Stimulated activated CD4-positive, alpha-beta T cell treated with anti-CD3 and anti-CD28 coated beads, Interleukin-2, amount 100 ng/mL, for 24 hours (primary cell): Measurements from ENCODE around the gene GIMAP1.
"Not testable (repeated sequence)": the region's sequence is repeated elsewhere in the genome, so short reads cannot be mapped to it uniquely, and the experiment has no call there.

Experiments used
- DNase-seq, 2 donors: peaks; one replicate each; pipeline ENCODE4 v3.0.0-alpha.2; 2020

The GIMAP1 gene

GRCh38 chr7:150716368-150716767, at the start of gene GIMAP1:
Gene GIMAP1 (plus strand): TSS chr7:150716613. CDS start chr7:150719048, 2,435 bp downstream.
- DNase-seq, result peak; percentile 56 to 60

- DNase-seq, result peak; percentile 58 to 65
These were observed 47.9 kb upstream of the GIMAP1 start for GRCh38 chr7:150668472-150668911.

GRCh38 chr7:150668977-150669376, 47.4 kb upstream of the GIMAP1 start:
- DNase-seq, result no peak

GRCh38 chr7:150671798-150672585, 44.4 kb upstream of the GIMAP1 start:
- DNase-seq, result not testable (repeated sequence)

GRCh38 chr7:150675714-150676113, 40.7 kb upstream of the GIMAP1 start:
- DNase-seq, result no peak

- DNase-seq, result not testable (repeated sequence)
These were observed 40.1 kb upstream of the GIMAP1 start for GRCh38 chr7:150676276-150676675.

GRCh38 chr7:150676854-150677253, 39.6 kb upstream of the GIMAP1 start:
- not testable (repeated sequence) for DNase-seq

GRCh38 chr7:150678601-150679000, 37.8 kb upstream of the GIMAP1 start:
- DNase-seq, result peak; percentile 46 to 64

GRCh38 chr7:150680364-150680763, 36.0 kb upstream of the GIMAP1 start:
- DNase-seq, result not testable (repeated sequence)

GRCh38 chr7:150685219-150686029, 31.0 kb upstream of the GIMAP1 start, which contains the start of gene GIMAP2:
Gene GIMAP2 (plus strand): TSS chr7:150685706. CDS start chr7:150687060, 1,354 bp downstream.
- DNase-seq, result peak in 1 of 2 donors; percentile 42

GRCh38 chr7:150686030-150686631, 30.3 kb upstream of the GIMAP1 start:
- DNase-seq, result peak in 1 of 2 donors; percentile 31

- DNase-seq, result no peak
These were observed 27.8 kb upstream of the GIMAP1 start for GRCh38 chr7:150688630-150689029.

GRCh38 chr7:150695654-150696053, 20.8 kb upstream of the GIMAP1 start:
- DNase-seq, result no peak

- DNase-seq, result no peak
These were observed 13.2 kb upstream of the GIMAP1 start for GRCh38 chr7:150703209-150703608.

- DNase-seq, result peak in 1 of 2 donors; percentile 42
These were observed 1.1 kb upstream of the GIMAP1 start for GRCh38 chr7:150715293-150715692.

GRCh38 chr7:150715738-150716137, 675 bp upstream of the GIMAP1 start:
- DNase-seq, result no peak

GRCh38 chr7:150716939-150717338, 526 bp downstream of the GIMAP1 start:
- DNase-seq, result no peak

GRCh38 chr7:150717814-150718420, 1.5 kb downstream of the GIMAP1 start:
- DNase-seq, result no peak

GRCh38 chr7:150719436-150719835, 3.0 kb downstream of the GIMAP1 start:
- DNase-seq, result no peak

- no peak for DNase-seq
These were observed 3.8 kb downstream of the GIMAP1 start for GRCh38 chr7:150719960-150720891.

GRCh38 chr7:150721970-150722373, 5.6 kb downstream of the GIMAP1 start:
- no peak for DNase-seq
